HepG2 (cell line): ENCODE data around the gene MDM4. TPM values are rescaled to one million over a fixed set of nuclear protein-coding genes. Genes with fewer than 3 reads are reported as not detected.

Experiments used
- ATAC-seq: fragments of 200-7000 bp; cut with Tn5 transposase; 3 replicates; pipeline ENCODE4 v1.9.1; 2020; ENCODE audit warnings: mild to moderate bottlenecking, moderate library complexity
- BruUV-seq: library from RNA; stranded (reverse); fragments of 400-500 nt; replicated peaks from 2 replicates; lab custom pipeline; 2021; lab: Mats Ljungman, UMichigan
- CTCF ChIA-PET: fragments of 300-600 bp; formaldehyde crosslinking; extraction: SDS; loops from one replicate; lab custom pipeline; 2021; ENCODE audit warnings: low total read pairs, inconsistent platforms, low intra/inter-chr PET ratio; lab: Yijun Ruan, JAX
- POLR2A ChIA-PET: fragments of 350-600 bp; sonication (Branson Sonifier 250); formaldehyde crosslinking; loops from one replicate; lab custom pipeline; 2020; ENCODE audit warnings: antibody characterized with exemption, inconsistent platforms; lab: Yijun Ruan, JAX
- DNase-seq: peaks from one replicate; pipeline ENCODE4 v3.0.0-alpha.2; 2015; ENCODE audit warnings: low spot score
- FAIRE-seq: peaks from 3 replicates; lab custom pipeline; 2011; peaks lifted over from hg19 to GRCh38; lab: Jason Lieb, UNC
- H2AFZ ChIP-seq: one replicate; pipeline ENCODE4 v1.6.1; 2011; ENCODE audit warnings: low read length, inconsistent platforms
- H3K27ac ChIP-seq: fragments of 300-600 bp; 3 replicates; pipeline ENCODE4 v1.8.0; 2011; ENCODE audit warnings: mixed run types, mild to moderate bottlenecking, mixed read lengths, low read length, inconsistent platforms; ENCODE audit not compliant: insufficient read depth; ENCODE audit errors: extremely low read length
- H3K27me3 ChIP-seq, 2 experiments: fragments of 200-600 bp in 1 of 2; 2 replicates in 1 of 2; 3 replicates in 1 of 2; pipeline versions ENCODE4 v1.6.0 to v1.8.0; 2011; ENCODE audit warnings: low read length in 2 of 2, mild to moderate bottlenecking in 2 of 2, moderate library complexity in 2 of 2, inconsistent platforms in 1 of 2; ENCODE audit not compliant: insufficient read depth in 2 of 2, control insufficient read depth in 1 of 2
- H3K36me3 ChIP-seq, 2 experiments: fragments of 200-600 bp in 1 of 2; replicated peaks in 1 of 2; 2 replicates in 1 of 2; 3 replicates in 1 of 2; pipeline versions ENCODE4 v1.5.1 to v1.8.0; 2011; ENCODE audit warnings: low read length in 2 of 2, inconsistent platforms in 1 of 2; ENCODE audit not compliant: insufficient read depth in 2 of 2, control insufficient read depth in 1 of 2
- H3K4me1 ChIP-seq: 2 replicates; pipeline ENCODE4 v1.5.1; 2012; ENCODE audit warnings: low read length, inconsistent platforms; ENCODE audit not compliant: insufficient read depth
- H3K4me2 ChIP-seq: 2 replicates; pipeline ENCODE4 v1.6.0; 2011; ENCODE audit warnings: low read depth, low read length, inconsistent platforms
- H3K4me3 ChIP-seq, 3 experiments: fragments of 200-600 bp in 1 of 3; sonication (generic), shearing (Covaris generic) in 1 of 3; replicated peaks in 1 of 3; 2 replicates each; pipeline ENCODE4 v1.5.1; 2011 to 2016; ENCODE audit warnings: low read length in 3 of 3, inconsistent platforms in 2 of 3, low read depth in 2 of 3, mild to moderate bottlenecking in 2 of 3, control low read depth in 1 of 3, mixed read lengths in 1 of 3; ENCODE audit not compliant: insufficient read depth in 1 of 3
- H3K79me2 ChIP-seq: one replicate; pipeline ENCODE4 v1.6.1; 2011; ENCODE audit warnings: low read length, inconsistent platforms; ENCODE audit not compliant: insufficient read depth
- H3K9ac ChIP-seq: 2 replicates; pipeline ENCODE4 v1.6.0; 2011; ENCODE audit warnings: mild to moderate bottlenecking, low read depth, low read length, inconsistent platforms; ENCODE audit not compliant: insufficient read depth
- H3K9me3 ChIP-seq: 2 replicates; pipeline ENCODE4 v1.5.1; 2012; ENCODE audit warnings: mild to moderate bottlenecking, low read length
- H4K20me1 ChIP-seq: 2 replicates; pipeline ENCODE4 v1.6.0; 2011; ENCODE audit warnings: inconsistent platforms, mild to moderate bottlenecking, low read length, moderate library complexity; ENCODE audit not compliant: insufficient read depth
- CSRNP2 ChIP-seq: sonication (generic); formaldehyde crosslinking; conservative IDR thresholded peaks from 2 replicates; pipeline ENCODE4 v1.8.0; 2022; ENCODE audit warnings: low read depth, missing genetic modification reagents
- GPBP1L1 ChIP-seq: sonication (generic); formaldehyde crosslinking; IDR thresholded peaks from 2 replicates; pipeline ENCODE4 v1.5.0; 2020; ENCODE audit warnings: mild to moderate bottlenecking, missing genetic modification reagents
- HNRNPUL1 ChIP-seq: fragments of 200-400 bp; formaldehyde crosslinking; IDR thresholded peaks from 2 replicates; pipeline ENCODE4 v1.6.1; 2017; ENCODE audit warnings: low read depth, mild to moderate bottlenecking, low read length, moderate library complexity
- KLF12 ChIP-seq: sonication (generic); formaldehyde crosslinking; IDR thresholded peaks from 2 replicates; pipeline ENCODE4 v1.4.0; 2020; ENCODE audit warnings: missing genetic modification reagents, borderline replicate concordance
- MAZ ChIP-seq, 2 experiments: sonication (generic) in 1 of 2; formaldehyde crosslinking in 1 of 2; IDR thresholded peaks; 2 replicates each; pipeline versions ENCODE4 v1.5.0 to v1.6.1; 2012 to 2020; ENCODE audit warnings: low read depth in 2 of 2, mild to moderate bottlenecking in 2 of 2, borderline replicate concordance in 1 of 2, improper control_type of control experiment in 1 of 2, low read length in 1 of 2, missing genetic modification reagents in 1 of 2, moderate library complexity in 1 of 2
- NCOA1 ChIP-seq: sonication (generic); formaldehyde crosslinking; IDR thresholded peaks from 2 replicates; pipeline ENCODE4 v1.9.0; 2021; ENCODE audit warnings: missing genetic modification reagents
- PREB ChIP-seq: sonication (generic); formaldehyde crosslinking; IDR thresholded peaks from 2 replicates; pipeline ENCODE4 v1.4.0; 2020; ENCODE audit warnings: missing genetic modification reagents
- TBX2 ChIP-seq: sonication (generic); formaldehyde crosslinking; IDR thresholded peaks from 2 replicates; pipeline ENCODE4 v1.5.0; 2020; ENCODE audit warnings: missing genetic modification reagents, mild to moderate bottlenecking, borderline replicate concordance
- ZBTB34 ChIP-seq: sonication (generic); formaldehyde crosslinking; IDR thresholded peaks from 2 replicates; pipeline ENCODE4 v1.8.0; 2022; ENCODE audit warnings: mild to moderate bottlenecking, missing genetic modification reagents
- ZEB1 ChIP-seq: IDR thresholded peaks from 2 replicates; pipeline ENCODE4 v1.6.1; 2012; ENCODE audit warnings: mild to moderate bottlenecking, low read depth, inconsistent platforms; ENCODE audit not compliant: insufficient replicate concordance
- ZNF768 ChIP-seq: sonication (generic); formaldehyde crosslinking; IDR thresholded peaks from 2 replicates; pipeline ENCODE4 v1.4.0; 2020; ENCODE audit warnings: missing genetic modification reagents
- ZNF775 ChIP-seq: sonication (generic); formaldehyde crosslinking; IDR thresholded peaks from 2 replicates; pipeline ENCODE4 v1.4.0; 2020; ENCODE audit warnings: missing genetic modification reagents, mild to moderate bottlenecking, moderate library complexity, borderline replicate concordance
- WGBS: methylation state at CpG from one replicate; pipeline ENCODE4 v1.1.6; 2017; ENCODE audit warnings: low lambda C conversion rate; 5-methylcytosine and 5-hydroxymethylcytosine counted together
- in situ Hi-C: cut with HindIII; loops from 2 replicates; pipeline ENCODE4 v1.10.0; 2017; ENCODE audit warnings: low pct_unique_long_range_greater_than_20kb; ENCODE audit not compliant: extremely low pct_ligation_motif_present
- intact Hi-C: fragments of 100-400 bp; cut with micrococcal nuclease; formaldehyde crosslinking; loops from one replicate; pipeline ENCODE4 v1.10.0; 2022; ENCODE audit not compliant: unreplicated experiment
- polyA plus RNA-seq, 8 experiments: library from polyadenylated mRNA; depleted of rRNA in 3 of 8; stranded (reverse) in 7 of 8; unstranded in 1 of 8; fragments of >200 nt; fragmentation: Illumina TruSeq in 4 of 8; extraction: Trizol in 4 of 8; gene quantifications; 2 replicates each; pipeline versions ENCODE4 v1.2.1 to v1.2.3, GENCODE V29; 2011 to 2016; ENCODE audit warnings: low read depth in 4 of 8, missing spikeins in 1 of 8, mixed read lengths in 1 of 8; ENCODE audit not compliant: insufficient read depth in 1 of 8
- total RNA-seq, 5 experiments: library from RNA; depleted of rRNA; stranded (reverse); fragments of >200 nt; fragmentation: Illumina TruSeq; extraction: Trizol; gene quantifications; 2 replicates each; pipeline ENCODE4 v1.2.3, GENCODE V29; 2016; ENCODE audit warnings: low read depth in 1 of 5

The MDM4 gene
- total and polyA plus RNA-seq, 2 of the 13 experiments (the other 11 are each of a cell fraction or from before 2014, with no cell fraction given) = 14.9 to 19.0 TPM

- DNase-seq (no peak), ATAC-seq (no peak), FAIRE-seq (no peak)
- no TSS peak for BruUV-seq
- Histone ChIP-seq H3K9ac (no peak overlapping the region), H3K4me3 (no peak overlapping the region), H4K20me1 (no peaks in the 10 kb centered on the region), H3K4me1 (0 out of 2 replicates have a peak, but pooled peaks cover 5% of the 10 kb centered on the region), H3K27ac (no peak overlapping the region), H3K9me3 (no peaks in the 10 kb centered on the region), H3K27me3 (peaks cover 0 to 9% of the 10 kb centered on the region in 2 experiments; a peak in 1 of 5 replicates), H3K36me3 (no peaks in the 10 kb centered on the region), H2AFZ (no peak overlapping the region), H3K4me2 (no peak overlapping the region), H3K79me2 (no peaks in the 10 kb centered on the region)
- in situ Hi-C loops = no loop called here
- TF ChIP-seq CSRNP2 (no peak), ZNF768 (CRISPR knock-in tag) (peak; percentile 50; the same call in 1 of the 2 replicates), ZEB1 (no peak), PREB (CRISPR knock-in tag) (no peak)
- CTCF ChIA-PET = interaction anchor here (0.6 kb wide), 1 partner anchor 164 kb away, joined by 3 read pairs; no protein-coding TSS in a partner anchor
- POLR2A ChIA-PET = no interaction called here
- intact Hi-C loops = no loop called here
- WGBS = 46% methylated on average over 5 of the region's 5 CpGs
These were observed 84.0 kb downstream of the MDM4 start for GRCh38 chr1:204600203-204600602.

GRCh38 chr1:204600968-204601367, 84.8 kb downstream of the MDM4 start:
- WGBS = 58% methylated on average over 2 of the region's 4 CpGs
- BruUV-seq = no TSS peak
- intact Hi-C loops = no loop called here
- in situ Hi-C loops = no loop called here
- H3K9ac ChIP-seq = no peak overlapping the region
- ChIA-PET CTCF (interaction anchor here (0.6 kb wide), 1 partner anchor 163 kb away, joined by 3 read pairs; no protein-coding TSS in a partner anchor), POLR2A (no interaction called here)
- DNase-seq (no peak), FAIRE-seq (no peak), ATAC-seq (peak; percentile 85)
- H3K4me1 ChIP-seq = 0 out of 2 replicates have a peak, but pooled peaks cover 5% of the 10 kb centered on the region
- H3K4me3 ChIP-seq = no peak overlapping the region
- no peaks in the 10 kb centered on the region for H3K36me3 ChIP-seq
- H2AFZ ChIP-seq = no peak overlapping the region
- no peaks in the 10 kb centered on the region for H4K20me1 ChIP-seq
- H3K9me3 ChIP-seq = no peaks in the 10 kb centered on the region
- H3K27me3 ChIP-seq = peaks cover 0 to 9% of the 10 kb centered on the region in 2 experiments; a peak in 2 of 5 replicates
- no peaks in the 10 kb centered on the region for H3K79me2 ChIP-seq
- no peak overlapping the region for H3K27ac ChIP-seq
- no peak overlapping the region for H3K4me2 ChIP-seq
- TF ChIP-seq MAZ (IDR thresholded peaks at IDR 0.05; ENCODE audit: borderline replicate concordance, low read depth, low read length) (no peak), MAZ (CRISPR knock-in tag; IDR thresholded peaks at IDR 0.05; ENCODE audit: low read depth) (no peak), KLF12 (CRISPR knock-in tag) (no peak), ZNF775 (CRISPR knock-in tag) (no peak), NCOA1 (CRISPR knock-in tag) (no peak), GPBP1L1 (CRISPR knock-in tag) (no peak), TBX2 (no peak), HNRNPUL1 (no peak), ZBTB34 (CRISPR knock-in tag) (no peak)
